AG04449 (cell line): ENCODE measurements around the gene SMYD1.

Experiments
- CTCF ChIA-PET: fragments of 350-600 bp; formaldehyde crosslinking; extraction: SDS; loops from one replicate; lab custom pipeline; 2021; ENCODE audit warnings: antibody characterized with exemption; lab: Yijun Ruan, JAX
- POLR2A ChIA-PET: fragments of 400-600, 350-600 bp; formaldehyde crosslinking; extraction: SDS; loops from one replicate; lab custom pipeline; 2020; ENCODE audit warnings: antibody characterized with exemption, inconsistent platforms; lab: Yijun Ruan, JAX
- DNase-seq: peaks from one replicate; pipeline ENCODE4 v3.0.0-alpha.2; 2010; ENCODE audit warnings: low read depth, low spot score
- H3K4me3 ChIP-seq: 2 replicates; pipeline ENCODE4 v1.5.1; 2011; ENCODE audit warnings: low read depth, mild to moderate bottlenecking, control low read depth, low read length
- CTCF ChIP-seq: IDR thresholded peaks from one replicate; pipeline ENCODE4 v1.5.1; 2011; ENCODE audit warnings: mild to moderate bottlenecking, moderate library complexity, low read length, control low read depth, inconsistent platforms; ENCODE audit not compliant: insufficient read depth; ENCODE audit errors: missing control alignments

SMYD1 gene

GRCh38 chr2:88058191-88058590 is 9.4 kb upstream of the SMYD1 start:
- TF ChIP-seq CTCF: no peak
- no peak overlapping the region for H3K4me3 ChIP-seq
- CTCF ChIA-PET: interaction anchor here (3.2 to 5.4 kb wide), 2 partner anchors 101 to 128 kb away, joined by 15 to 247 read pairs; no protein-coding TSS in a partner anchor
- no peak for DNase-seq
- POLR2A ChIA-PET: no interaction called here

- DNase-seq: no peak
- TF ChIP-seq CTCF: peak; percentile 54
- CTCF ChIA-PET: interaction anchor here (0.7 to 5.4 kb wide), 43 partner anchors 9 to 248 kb away, joined by 3 to 247 read pairs (median 7); partner anchors contain the start of gene THNSL2
- no peak overlapping the region for H3K4me3 ChIP-seq
- POLR2A ChIA-PET: interaction anchor here (0.7 to 1.2 kb wide), 2 partner anchors 110 to 128 kb away, joined by 3 read pairs; partner anchors contain the start of gene THNSL2
These were observed 7.4 kb upstream of the SMYD1 start for GRCh38 chr2:88059979-88060906.

- H3K4me3 ChIP-seq: no peak overlapping the region
- no peak for DNase-seq
- TF ChIP-seq CTCF: no peak
- POLR2A ChIA-PET: interaction anchor here (1.2 kb wide), 1 partner anchor 109 kb away, joined by 3 read pairs; the partner anchor contains the start of gene THNSL2
- CTCF ChIA-PET: interaction anchor here (0.9 to 5.4 kb wide), 40 partner anchors 9 to 247 kb away, joined by 3 to 247 read pairs (median 7); partner anchors contain the start of gene THNSL2
These were observed 6.7 kb upstream of the SMYD1 start for GRCh38 chr2:88060907-88061275.

- POLR2A ChIA-PET: interaction anchor here (1.2 kb wide), 1 partner anchor 109 kb away, joined by 3 read pairs; the partner anchor contains the start of gene THNSL2
These were observed 6.3 kb upstream of the SMYD1 start for GRCh38 chr2:88061295-88061694.

GRCh38 chr2:88066543-88066942 is 1.1 kb upstream of the SMYD1 start:
- no peak for TF ChIP-seq CTCF
- H3K4me3 ChIP-seq: no peak overlapping the region
- ChIA-PET POLR2A (no interaction called here), CTCF (interaction anchor here (1.0 to 1.7 kb wide), 4 partner anchors 90 to 125 kb away, joined by 3 to 4 read pairs (median 4); no protein-coding TSS in a partner anchor)
- DNase-seq: no peak

More at GRCh38 chr2:88061295-88061694, 6.3 kb upstream of the SMYD1 start:
- no peak for DNase-seq
- no peak overlapping the region for H3K4me3 ChIP-seq
- no peak for TF ChIP-seq CTCF
- CTCF ChIA-PET: interaction anchor here (0.9 to 5.4 kb wide), 33 partner anchors 8 to 133 kb away, joined by 3 to 247 read pairs (median 8); partner anchors contain the start of gene THNSL2
